ENCODE data around the gene CD320. TPM values are rescaled to one million over a fixed set of nuclear protein-coding genes. Genes with fewer than 3 reads are reported as not detected.

CD320 gene
- polyA plus RNA-seq, 2 of the 4 experiments (the other 2 are of a cell fraction), result 28.8 to 54.1 TPM

- no peak for TF ChIP-seq RNF2 (IDR thresholded peaks at IDR 0.05; ENCODE audit: borderline replicate concordance, low read depth)
- no peak for TF ChIP-seq HOXB13 (CRISPR knock-in tag; IDR thresholded peaks at IDR 0.05; ENCODE audit: low read depth)
- no peak for TF ChIP-seq PHF8 (IDR thresholded peaks at IDR 0.05; ENCODE audit: borderline replicate concordance, low read depth)
- TF ChIP-seq SREBF2 (IDR thresholded peaks at IDR 0.05), result no peak
- TF ChIP-seq MYC (IDR thresholded peaks at IDR 0.05; ENCODE audit: borderline replicate concordance, low read length), result no peak
- no peak for TF ChIP-seq BHLHE40 (IDR thresholded peaks at IDR 0.05; ENCODE audit: low read depth, low read length)
- no peak for TF ChIP-seq RARB (CRISPR knock-in tag; IDR thresholded peaks at IDR 0.05)
- TF ChIP-seq RFX5 (IDR thresholded peaks at IDR 0.05), result no peak
- no peak for TF ChIP-seq USF2 (IDR thresholded peaks at IDR 0.05)
- no peak for TF ChIP-seq CHD4 (IDR thresholded peaks at IDR 0.05; ENCODE audit: borderline replicate concordance)
- no peak for TF ChIP-seq TFCP2L1 (CRISPR knock-in tag; IDR thresholded peaks at IDR 0.05)
- TF ChIP-seq FOXS1 (CRISPR knock-in tag; IDR thresholded peaks at IDR 0.05), result no peak
Observed at GRCh38 chr19:8321986-8322637, 14.0 kb upstream of the CD320 start (continued).

- WGBS (ENCODE audit: missing lambda C conversion rate), result 3% methylated on average over 28 of the region's 72 CpGs
- Histone ChIP-seq H3K4me2 (peak within 1 kb of the TSS; percentile 98), H3K4me1 (peaks cover 22% of the 10 kb centered on the region), H3K4me3 (peak within 1 kb of the TSS; percentile 100), H3K27ac (peak within 1 kb of the TSS; percentile 95 to 99), H3K9me3 (no peaks in the 10 kb centered on the region)
- no peak for FAIRE-seq
- TF ChIP-seq KDM5A (IDR thresholded peaks at IDR 0.05), result peak; percentile 94
- 0 out of 5 replicates have a peak, but pooled peaks of 1 of the 2 experiments have one; percentile 24 for TF ChIP-seq RAD21 (conservative IDR thresholded peaks at IDR 0.05 in 1 of 2, IDR thresholded peaks at IDR 0.05 in 1 of 2)
- no peak for TF ChIP-seq HOXA7 (CRISPR knock-in tag; IDR thresholded peaks at IDR 0.05)
- TF ChIP-seq CHD2 (IDR thresholded peaks at IDR 0.05; ENCODE audit: low read length, partially characterized antibody), result peak; percentile 95
- no peak for TF ChIP-seq NR3C1 (IDR thresholded peaks at IDR 0.05)
- 0 out of 2 replicates have a peak, but pooled peaks have one; percentile 39 for TF ChIP-seq MYC (IDR thresholded peaks at IDR 0.05; ENCODE audit: borderline replicate concordance, low read length)
- TF ChIP-seq USF2 (IDR thresholded peaks at IDR 0.05), result peak; percentile 85
- TF ChIP-seq NFE2L2 (conservative IDR thresholded peaks at IDR 0.05; ENCODE audit: low read length), result no peak
- TF ChIP-seq REST (IDR thresholded peaks at IDR 0.05), result peak; percentile 95
- peak; percentile 54; the same call in 1 of the 2 replicates for TF ChIP-seq GATA3 (IDR thresholded peaks at IDR 0.05; ENCODE audit: borderline replicate concordance)
- TF ChIP-seq PHF8 (IDR thresholded peaks at IDR 0.05; ENCODE audit: borderline replicate concordance, low read depth), result peak; percentile 91; the same call in 1 of the 2 replicates
- TF ChIP-seq JUN (IDR thresholded peaks at IDR 0.05), result peak; percentile 54 to 92; a peak in 4 of 5 replicates
- TF ChIP-seq MAX (IDR thresholded peaks at IDR 0.05), result peak; percentile 84
- TF ChIP-seq RARB (CRISPR knock-in tag; IDR thresholded peaks at IDR 0.05), result no peak
- no peak for TF ChIP-seq FOSB (CRISPR knock-in tag; IDR thresholded peaks at IDR 0.05)
- TF ChIP-seq TFCP2L1 (CRISPR knock-in tag; IDR thresholded peaks at IDR 0.05), result 0 out of 2 replicates have a peak, but pooled peaks have one; percentile 34
- no peak for TF ChIP-seq HOXB13 (CRISPR knock-in tag; IDR thresholded peaks at IDR 0.05; ENCODE audit: low read depth)
- TF ChIP-seq POLR2A (IDR thresholded peaks at IDR 0.05; ENCODE audit: low read length), result peak; percentile 81
- no peak for TF ChIP-seq KDM1A (IDR thresholded peaks at IDR 0.05; ENCODE audit: low read depth)
- TF ChIP-seq BCL3 (IDR thresholded peaks at IDR 0.05), result peak; percentile 91; the same call in 2 of the 3 replicates
- peak; percentile 50 to 92 for DNase-seq (ENCODE audit: low read depth in 1 of 2, low spot score in 1 of 2)
- ChIA-PET POLR2A (interaction anchor here (0.6 to 1.7 kb wide), 5 partner anchors 9 to 284 kb away, joined by 3 to 20 read pairs (median 3); no protein-coding TSS in a partner anchor), CTCF (interaction anchor here (0.8 kb wide), 1 partner anchor 14 kb away, joined by 3 read pairs; no protein-coding TSS in a partner anchor)
- ATAC-seq, result peak; percentile 80 to 89
Observed at GRCh38 chr19:8321067-8321985, 13.2 kb upstream of the CD320 start, which contains the start of the genes NDUFA7 and RPS28. Gene NDUFA7, minus strand, starts transcription at chr19:8321375. Its CDS starts 17 bp downstream, at chr19:8321358. Gene RPS28, plus strand, starts transcription at chr19:8321496. Its CDS starts 35 bp downstream, at chr19:8321531.

Measured in A549 (cell line).